ENCODE measurements around the gene C19orf44.

GRCh38 chr19:16495982-16496612, at the start of gene C19orf44, which contains the start of gene CALR3:
- TF ChIP-seq, protein P1, sequence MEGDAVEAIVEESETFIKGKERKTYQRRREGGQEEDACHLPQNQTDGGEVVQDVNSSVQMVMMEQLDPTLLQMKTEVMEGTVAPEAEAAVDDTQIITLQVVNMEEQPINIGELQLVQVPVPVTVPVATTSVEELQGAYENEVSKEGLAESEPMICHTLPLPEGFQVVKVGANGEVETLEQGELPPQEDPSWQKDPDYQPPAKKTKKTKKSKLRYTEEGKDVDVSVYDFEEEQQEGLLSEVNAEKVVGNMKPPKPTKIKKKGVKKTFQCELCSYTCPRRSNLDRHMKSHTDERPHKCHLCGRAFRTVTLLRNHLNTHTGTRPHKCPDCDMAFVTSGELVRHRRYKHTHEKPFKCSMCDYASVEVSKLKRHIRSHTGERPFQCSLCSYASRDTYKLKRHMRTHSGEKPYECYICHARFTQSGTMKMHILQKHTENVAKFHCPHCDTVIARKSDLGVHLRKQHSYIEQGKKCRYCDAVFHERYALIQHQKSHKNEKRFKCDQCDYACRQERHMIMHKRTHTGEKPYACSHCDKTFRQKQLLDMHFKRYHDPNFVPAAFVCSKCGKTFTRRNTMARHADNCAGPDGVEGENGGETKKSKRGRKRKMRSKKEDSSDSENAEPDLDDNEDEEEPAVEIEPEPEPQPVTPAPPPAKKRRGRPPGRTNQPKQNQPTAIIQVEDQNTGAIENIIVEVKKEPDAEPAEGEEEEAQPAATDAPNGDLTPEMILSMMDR (conservative IDR thresholded peaks at IDR 0.05; ENCODE audit: low read length), result no peak
- no peak for TF ChIP-seq EZH2phosphoT487 (IDR thresholded peaks at IDR 0.05; ENCODE audit: borderline replicate concordance, low read depth, low read length)
